ENCODE results near the gene CHRNG.

The CHRNG gene

GRCh38 chr2:232505856-232506255 lies 33.6 kb upstream of the CHRNG start:
- no peak for DNase-seq

GRCh38 chr2:232506709-232507108 lies 32.8 kb upstream of the CHRNG start:
- no peak for DNase-seq

GRCh38 chr2:232508251-232508650 lies 31.2 kb upstream of the CHRNG start:
- DNase-seq = no peak

GRCh38 chr2:232511336-232511890 lies 28.1 kb upstream of the CHRNG start:
- no peak for DNase-seq

- no peak for DNase-seq
Measured at GRCh38 chr2:232512602-232513001, 26.9 kb upstream of the CHRNG start.

GRCh38 chr2:232513353-232513752 lies 26.1 kb upstream of the CHRNG start:
- DNase-seq = no peak

- DNase-seq = no peak
Measured at GRCh38 chr2:232515639-232516038, 23.9 kb upstream of the CHRNG start.

- DNase-seq = no peak
Measured at GRCh38 chr2:232516551-232516950, 22.9 kb upstream of the CHRNG start.

- DNase-seq = no peak
Measured at GRCh38 chr2:232518844-232519243, 20.6 kb upstream of the CHRNG start.

GRCh38 chr2:232519581-232520438 lies 19.7 kb upstream of the CHRNG start, which contains the start of gene PRSS56:
PRSS56 (plus strand) TSS chr2:232520388; CDS start chr2:232520599, 211 bp downstream.
- DNase-seq = no peak

- DNase-seq = no peak
Measured at GRCh38 chr2:232520489-232520888, 19.0 kb upstream of the CHRNG start.

- DNase-seq = no peak
Measured at GRCh38 chr2:232521098-232521497, 18.4 kb upstream of the CHRNG start.

GRCh38 chr2:232521959-232522622 lies 17.4 kb upstream of the CHRNG start:
- peak; percentile 48 to 69 (median 56) for DNase-seq

- no peak for DNase-seq
Measured at GRCh38 chr2:232522623-232523401, 16.7 kb upstream of the CHRNG start.

- DNase-seq = no peak
Measured at GRCh38 chr2:232523402-232523681, 16.1 kb upstream of the CHRNG start.

- DNase-seq = no peak
Measured at GRCh38 chr2:232523682-232524597, 15.6 kb upstream of the CHRNG start.

GRCh38 chr2:232524771-232525170 lies 14.7 kb upstream of the CHRNG start:
- no peak for DNase-seq

GRCh38 chr2:232525199-232525598 lies 14.3 kb upstream of the CHRNG start:
- no peak for DNase-seq

GRCh38 chr2:232525791-232526371 lies 13.6 kb upstream of the CHRNG start, which contains the start of gene CHRND:
CHRND (plus strand) TSS chr2:232526160; CDS start chr2:232526216, 56 bp downstream.
- DNase-seq = no peak

- no peak for DNase-seq
Measured at GRCh38 chr2:232526372-232526941, 13.0 kb upstream of the CHRNG start.

- DNase-seq = no peak
Measured at GRCh38 chr2:232527905-232528470, 11.5 kb upstream of the CHRNG start.

Measured in activated CD4-positive, CD25-positive, alpha-beta regulatory T cell (primary cell).